Mesenchymal stem cell (in vitro differentiated cells and primary cell): ENCODE results near the gene SACM1L.

Source experiments
- DNase-seq: peaks from one replicate; pipeline ENCODE4 v3.0.0-alpha.2; 2013
- H2AFZ ChIP-seq: one replicate; pipeline ENCODE4 v1.6.1; 2013; ENCODE audit warnings: low read depth, mild to moderate bottlenecking, control low read depth, inconsistent platforms, low read length, moderate library complexity
- H2AK5ac ChIP-seq: 2 replicates; pipeline ENCODE4 v1.6.1; 2013; ENCODE audit warnings: low read length, moderate library complexity, mild to moderate bottlenecking, inconsistent platforms; ENCODE audit not compliant: severe bottlenecking
- H2BK120ac ChIP-seq: one replicate; pipeline ENCODE4 v1.6.1; 2013; ENCODE audit warnings: low read depth, mild to moderate bottlenecking, inconsistent platforms, low read length, moderate library complexity
- H2BK12ac ChIP-seq, 2 experiments: one replicate each; pipeline ENCODE4 v1.6.1; 2013; ENCODE audit warnings: inconsistent platforms in 2 of 2, low read length in 2 of 2, mild to moderate bottlenecking in 2 of 2, moderate library complexity in 2 of 2, control low read depth in 1 of 2
- H2BK15ac ChIP-seq: one replicate; pipeline ENCODE4 v1.6.1; 2013; ENCODE audit warnings: mild to moderate bottlenecking, low read depth, inconsistent platforms; ENCODE audit not compliant: poor library complexity, severe bottlenecking
- H2BK5ac ChIP-seq: 2 replicates; pipeline ENCODE4 v1.6.1; 2013; ENCODE audit warnings: low read depth, mild to moderate bottlenecking, low read length, control low read depth, inconsistent platforms; ENCODE audit not compliant: poor library complexity, severe bottlenecking
- H3K14ac ChIP-seq, 2 experiments: one replicate each; pipeline ENCODE4 v1.6.1; 2013; ENCODE audit warnings: inconsistent platforms in 2 of 2, low read length in 2 of 2, control low read depth in 1 of 2, mild to moderate bottlenecking in 1 of 2, moderate library complexity in 1 of 2
- H3K18ac ChIP-seq, 2 experiments: one replicate each; pipeline ENCODE4 v1.6.1; 2013; ENCODE audit warnings: inconsistent platforms in 2 of 2, low read length in 2 of 2, control low read depth in 1 of 2, low read depth in 1 of 2, mild to moderate bottlenecking in 1 of 2
- H3K23ac ChIP-seq, 2 experiments: one replicate each; pipeline ENCODE4 v1.6.1; 2013; ENCODE audit warnings: inconsistent platforms in 2 of 2, low read length in 2 of 2, mild to moderate bottlenecking in 2 of 2, moderate library complexity in 2 of 2, control low read depth in 1 of 2
- H3K27ac ChIP-seq: 2 replicates; pipeline ENCODE4 v1.5.1; 2013; ENCODE audit warnings: mild to moderate bottlenecking, moderate library complexity, low read length, control low read depth, inconsistent platforms; ENCODE audit not compliant: poor library complexity, severe bottlenecking
- H3K27me3 ChIP-seq, 2 experiments: 2 replicates each; pipeline versions ENCODE4 v1.6.1 to v1.7.0; 2013; ENCODE audit warnings: low read length in 2 of 2, mild to moderate bottlenecking in 2 of 2, moderate library complexity in 2 of 2, control low read depth in 1 of 2, inconsistent platforms in 1 of 2; ENCODE audit not compliant: control insufficient read depth in 1 of 2, insufficient read depth in 1 of 2
- H3K36me3 ChIP-seq, 2 experiments: 2 replicates each; pipeline versions ENCODE4 v1.6.1 to v1.7.0; 2013; ENCODE audit warnings: low read length in 2 of 2, control low read depth in 1 of 2, inconsistent platforms in 1 of 2, low read depth in 1 of 2, mild to moderate bottlenecking in 1 of 2; ENCODE audit not compliant: insufficient read depth in 2 of 2, control insufficient read depth in 1 of 2
- H3K4ac ChIP-seq, 2 experiments: one replicate each; pipeline ENCODE4 v1.6.1; 2013; ENCODE audit warnings: inconsistent platforms in 2 of 2, low read length in 2 of 2, mild to moderate bottlenecking in 2 of 2, moderate library complexity in 2 of 2, control low read depth in 1 of 2, low read depth in 1 of 2
- H3K4me1 ChIP-seq: 2 replicates; pipeline ENCODE4 v1.6.1; 2013; ENCODE audit warnings: low read depth, low read length, control low read depth; ENCODE audit not compliant: control insufficient read depth, insufficient read depth
- H3K4me2 ChIP-seq: 2 replicates; pipeline ENCODE4 v1.6.1; 2013; ENCODE audit warnings: low read length, mild to moderate bottlenecking, inconsistent platforms; ENCODE audit not compliant: poor library complexity, severe bottlenecking
- H3K4me3 ChIP-seq, 2 experiments: 2 replicates each; pipeline versions ENCODE4 v1.5.1 to v1.7.0; 2013; ENCODE audit warnings: low read length in 2 of 2, mild to moderate bottlenecking in 2 of 2, control low read depth in 1 of 2, low read depth in 1 of 2; ENCODE audit not compliant: insufficient read depth in 1 of 2
- H3K79me1 ChIP-seq: replicated peaks from 2 replicates; pipeline ENCODE4 v1.6.1; 2013; ENCODE audit warnings: mild to moderate bottlenecking, control low read depth, low read length, inconsistent platforms; ENCODE audit not compliant: poor library complexity, severe bottlenecking
- H3K9ac ChIP-seq: 2 replicates; pipeline ENCODE4 v1.7.0; 2013; ENCODE audit warnings: mild to moderate bottlenecking, low read length, moderate library complexity
- H3K9me3 ChIP-seq: 2 replicates; pipeline ENCODE4 v1.7.0; 2013; ENCODE audit warnings: mild to moderate bottlenecking, low read length; ENCODE audit not compliant: control insufficient read depth
- H4K8ac ChIP-seq: one replicate; pipeline ENCODE4 v1.6.1; 2013; ENCODE audit warnings: inconsistent platforms, mild to moderate bottlenecking, low read length, moderate library complexity
- H4K91ac ChIP-seq: one replicate; pipeline ENCODE4 v1.6.1; 2013; ENCODE audit warnings: mild to moderate bottlenecking, low read length, inconsistent platforms
- WGBS: methylation state at CpG from one replicate; pipeline ENCODE4 v1.1.7; 2013; ENCODE audit warnings: mixed read lengths; 5-methylcytosine and 5-hydroxymethylcytosine counted together

Gene SACM1L

GRCh38 chr3:45741247-45741646 lies 52.1 kb downstream of the SACM1L start:
- Histone ChIP-seq H2BK12ac (no peak overlapping the region), H4K8ac (no peak overlapping the region), H3K4me1 (peaks cover 6% of the 10 kb centered on the region), H3K27me3 (no peaks in the 10 kb centered on the region), H3K4me3 (no peak overlapping the region), H2AFZ (no peak overlapping the region), H3K27ac (no peak overlapping the region), H3K36me3 (peaks cover 26 to 99% of the 10 kb centered on the region in 2 experiments), H2AK5ac (no peak overlapping the region), H3K18ac (no peak overlapping the region), H3K14ac (no peak overlapping the region), H3K23ac (no peak overlapping the region), H2BK5ac (no peak overlapping the region), H3K4ac (no peak overlapping the region), H2BK15ac (no peak overlapping the region), H3K4me2 (no peak overlapping the region), H3K9me3 (no peaks in the 10 kb centered on the region), H4K91ac (no peak overlapping the region), H3K79me1 (peaks cover 23% of the 10 kb centered on the region), H3K9ac (no peak overlapping the region), H2BK120ac (no peak overlapping the region)
- DNase-seq, result no peak

- H3K23ac ChIP-seq, result no peak overlapping the region
- H2AFZ ChIP-seq, result no peak overlapping the region
- no peak overlapping the region for H2BK120ac ChIP-seq
- H3K9me3 ChIP-seq, result no peaks in the 10 kb centered on the region
- no peak overlapping the region for H3K14ac ChIP-seq
- no peak overlapping the region for H3K4me3 ChIP-seq
- no peak overlapping the region for H3K9ac ChIP-seq
- DNase-seq, result no peak
- no peaks in the 10 kb centered on the region for H3K27me3 ChIP-seq
- H3K79me1 ChIP-seq, result peaks cover 24% of the 10 kb centered on the region
- no peak overlapping the region for H2BK5ac ChIP-seq
- no peak overlapping the region for H3K27ac ChIP-seq
- peaks cover 6% of the 10 kb centered on the region for H3K4me1 ChIP-seq
- H2AK5ac ChIP-seq, result no peak overlapping the region
- 91% methylated on average over 4 of the region's 6 CpGs for WGBS
- H2BK12ac ChIP-seq, result no peak overlapping the region
- no peak overlapping the region for H3K4me2 ChIP-seq
- no peak overlapping the region for H2BK15ac ChIP-seq
- H3K36me3 ChIP-seq, result peaks cover 29 to 97% of the 10 kb centered on the region in 2 experiments
- H3K18ac ChIP-seq, result peak overlapping the region in 1 of 2 experiments; percentile 22
- no peak overlapping the region for H4K91ac ChIP-seq
- no peak overlapping the region for H4K8ac ChIP-seq
- H3K4ac ChIP-seq, result no peak overlapping the region
These were observed 52.7 kb downstream of the SACM1L start for GRCh38 chr3:45741742-45742460.

- Histone ChIP-seq H3K18ac (peak overlapping the region in 1 of 2 experiments; percentile 22), H2BK5ac (no peak overlapping the region), H2AFZ (no peak overlapping the region), H3K9me3 (no peaks in the 10 kb centered on the region), H4K8ac (no peak overlapping the region), H2BK15ac (no peak overlapping the region), H3K27me3 (no peaks in the 10 kb centered on the region), H3K79me1 (peaks cover 22% of the 10 kb centered on the region), H3K27ac (no peak overlapping the region), H3K36me3 (peaks cover 31 to 97% of the 10 kb centered on the region in 2 experiments), H2BK12ac (no peak overlapping the region), H3K9ac (no peak overlapping the region), H3K14ac (no peak overlapping the region), H2BK120ac (no peak overlapping the region), H3K4ac (no peak overlapping the region), H3K23ac (no peak overlapping the region), H3K4me1 (peaks cover 6% of the 10 kb centered on the region), H4K91ac (no peak overlapping the region), H2AK5ac (no peak overlapping the region), H3K4me3 (no peak overlapping the region), H3K4me2 (no peak overlapping the region)
- DNase-seq, result no peak
- WGBS, result over 99% methylated on average over 4 of the region's 4 CpGs
These were observed 53.4 kb downstream of the SACM1L start for GRCh38 chr3:45742461-45743089.

- Histone ChIP-seq H3K4me2 (no peak overlapping the region), H2AFZ (no peak overlapping the region), H4K91ac (no peak overlapping the region), H2BK15ac (no peak overlapping the region), H3K23ac (no peak overlapping the region), H3K14ac (no peak overlapping the region), H3K79me1 (peaks cover 17% of the 10 kb centered on the region), H3K4me1 (peaks cover 8% of the 10 kb centered on the region), H3K9me3 (no peaks in the 10 kb centered on the region), H2BK12ac (no peak overlapping the region), H2AK5ac (no peak overlapping the region), H3K18ac (no peak overlapping the region), H3K27ac (no peak overlapping the region), H4K8ac (no peak overlapping the region), H3K27me3 (no peaks in the 10 kb centered on the region), H3K4ac (no peak overlapping the region), H2BK5ac (no peak overlapping the region), H3K4me3 (no peak overlapping the region), H3K36me3 (peaks cover 31 to 70% of the 10 kb centered on the region in 2 experiments), H3K9ac (no peak overlapping the region), H2BK120ac (no peak overlapping the region)
- 95% methylated on average over 32 of the region's 32 CpGs for WGBS
- DNase-seq, result no peak
These were observed 57.1 kb downstream of the SACM1L start for GRCh38 chr3:45746165-45746776.
